Right lobe of liver (tissue), 4 donors: ENCODE results near the gene CTNNB1.

Experiments used
- POLR2A ChIP-seq: fragments of 450-650 bp; IDR thresholded peaks from one replicate; pipeline ENCODE4 v1.6.1; 2017; ENCODE audit warnings: antibody characterized with exemption, mild to moderate bottlenecking
- TF ChIP-seq, protein P1 (sequence below), 4 donors: fragments of 200-600 bp in 3 of 4; fragments of 450-650 bp in 1 of 4; IDR thresholded peaks; one replicate each; pipeline versions ENCODE4 v1.5.1 to v1.8.0; 2016 to 2022; ENCODE audit warnings: antibody characterized with exemption in 4 of 4, mild to moderate bottlenecking in 2 of 4
- donor health status: DM: no; HTN: no; CAD: no.
- donor health status: DM: no; HTN: no; CAD: no.
- donor health status: DM: no; HTN: yes; CAD: no.

DNA sequence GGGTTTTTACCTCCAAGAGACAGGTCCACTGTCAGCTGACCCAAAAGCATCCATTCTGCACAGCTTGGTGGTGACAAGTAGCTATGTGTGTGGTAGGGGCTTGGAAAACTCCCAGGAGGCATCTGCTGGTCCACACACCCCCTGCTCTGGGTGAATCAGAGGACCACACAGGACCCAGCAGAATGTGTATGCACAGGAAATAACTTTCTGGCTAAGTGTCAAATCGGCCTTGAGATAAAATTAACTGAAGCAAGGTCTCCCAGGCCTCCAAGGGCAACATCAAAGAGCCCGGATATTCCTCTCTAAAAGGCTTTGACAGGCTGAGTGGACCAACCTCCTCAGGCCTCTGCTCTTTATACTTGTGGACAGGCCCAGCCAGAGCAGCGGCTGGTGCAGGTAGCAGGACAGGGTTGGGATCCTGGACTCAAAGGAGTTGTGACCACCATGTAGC lies 66.5 kb downstream of the CTNNB1 start:
- no peak for TF ChIP-seq POLR2A
- TF ChIP-seq, protein P1, sequence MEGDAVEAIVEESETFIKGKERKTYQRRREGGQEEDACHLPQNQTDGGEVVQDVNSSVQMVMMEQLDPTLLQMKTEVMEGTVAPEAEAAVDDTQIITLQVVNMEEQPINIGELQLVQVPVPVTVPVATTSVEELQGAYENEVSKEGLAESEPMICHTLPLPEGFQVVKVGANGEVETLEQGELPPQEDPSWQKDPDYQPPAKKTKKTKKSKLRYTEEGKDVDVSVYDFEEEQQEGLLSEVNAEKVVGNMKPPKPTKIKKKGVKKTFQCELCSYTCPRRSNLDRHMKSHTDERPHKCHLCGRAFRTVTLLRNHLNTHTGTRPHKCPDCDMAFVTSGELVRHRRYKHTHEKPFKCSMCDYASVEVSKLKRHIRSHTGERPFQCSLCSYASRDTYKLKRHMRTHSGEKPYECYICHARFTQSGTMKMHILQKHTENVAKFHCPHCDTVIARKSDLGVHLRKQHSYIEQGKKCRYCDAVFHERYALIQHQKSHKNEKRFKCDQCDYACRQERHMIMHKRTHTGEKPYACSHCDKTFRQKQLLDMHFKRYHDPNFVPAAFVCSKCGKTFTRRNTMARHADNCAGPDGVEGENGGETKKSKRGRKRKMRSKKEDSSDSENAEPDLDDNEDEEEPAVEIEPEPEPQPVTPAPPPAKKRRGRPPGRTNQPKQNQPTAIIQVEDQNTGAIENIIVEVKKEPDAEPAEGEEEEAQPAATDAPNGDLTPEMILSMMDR (IDR thresholded peaks at IDR 0.05) = no peak
